Common myeloid progenitor, CD34-positive (primary cell): ENCODE measurements around the gene ZNF630.
"Not testable (repeated sequence)": the region's sequence is repeated elsewhere in the genome, so short reads cannot be mapped to it uniquely, and the experiment has no call there.

ENCODE experiments used
- CTCF ChIA-PET: fragments of 350-600 bp; sonication (Branson Sonifier 250); formaldehyde crosslinking; loops from one replicate; lab custom pipeline; 2021; ENCODE audit warnings: antibody characterized with exemption; lab: Charles Lee
- POLR2A ChIA-PET: fragments of 350-600 bp; sonication (Branson Sonifier 250); formaldehyde crosslinking; loops from one replicate; lab custom pipeline; 2021; ENCODE audit warnings: antibody characterized with exemption; lab: Charles Lee
- DNase-seq, 3 donors: peaks; one replicate each; pipeline versions ENCODE4 v3.0.0 to v3.0.0-alpha.2; 2013
- H3K27ac ChIP-seq, 2 experiments: 1 replicate in 1 of 2; 2 replicates in 1 of 2; pipeline ENCODE4 v1.7.0; 2013; ENCODE audit warnings: inconsistent platforms in 2 of 2, low read length in 2 of 2, mild to moderate bottlenecking in 2 of 2, low read depth in 1 of 2, moderate library complexity in 1 of 2; ENCODE audit not compliant: severe bottlenecking in 2 of 2, insufficient read depth in 1 of 2, poor library complexity in 1 of 2
- H3K27me3 ChIP-seq, 5 experiments: replicated peaks in 2 of 5; 1 replicate in 3 of 5; 2 replicates in 2 of 5; pipeline versions ENCODE4 v1.6.1 to v1.7.0; 2013; ENCODE audit warnings: low read length in 4 of 5, mild to moderate bottlenecking in 2 of 5, moderate library complexity in 2 of 5, inconsistent platforms in 1 of 5; ENCODE audit not compliant: insufficient read depth in 5 of 5, control insufficient read depth in 4 of 5
- H3K36me3 ChIP-seq, 4 experiments: 1 replicate in 2 of 4; 2 replicates in 2 of 4; pipeline versions ENCODE4 v1.6.1 to v1.7.0; 2013; ENCODE audit warnings: low read length in 3 of 4, control low read depth in 1 of 4, mild to moderate bottlenecking in 1 of 4; ENCODE audit not compliant: control insufficient read depth in 4 of 4, insufficient read depth in 4 of 4
- H3K4me1 ChIP-seq, 4 experiments: 1 replicate in 3 of 4; 2 replicates in 1 of 4; pipeline versions ENCODE4 v1.6.1 to v1.7.1; 2013; ENCODE audit warnings: low read length in 3 of 4, mild to moderate bottlenecking in 3 of 4, control low read depth in 1 of 4, inconsistent platforms in 1 of 4, moderate library complexity in 1 of 4; ENCODE audit not compliant: control insufficient read depth in 4 of 4, insufficient read depth in 4 of 4; ENCODE audit errors: control extremely low read depth in 1 of 4
- H3K4me3 ChIP-seq, 7 experiments: 1 replicate in 4 of 7; 2 replicates in 3 of 7; pipeline versions ENCODE4 v1.5.1 to v1.7.0; 2013; ENCODE audit warnings: mild to moderate bottlenecking in 7 of 7, low read length in 6 of 7, moderate library complexity in 6 of 7, inconsistent platforms in 2 of 7, low read depth in 2 of 7, control low read depth in 1 of 7; ENCODE audit not compliant: insufficient read depth in 4 of 7, control insufficient read depth in 1 of 7; ENCODE audit errors: extremely low read depth in 1 of 7
- H3K9me3 ChIP-seq, 5 experiments: 1 replicate in 4 of 5; 2 replicates in 1 of 5; pipeline versions ENCODE4 v1.6.1 to v1.7.1; 2013; ENCODE audit warnings: low read length in 4 of 5, mild to moderate bottlenecking in 2 of 5, inconsistent platforms in 1 of 5, low read depth in 1 of 5, moderate library complexity in 1 of 5; ENCODE audit not compliant: control insufficient read depth in 4 of 5, insufficient read depth in 2 of 5; ENCODE audit errors: control extremely low read depth in 1 of 5
- WGBS: methylation state at CpG from one replicate; pipeline ENCODE4 v1.1.5; 2013; ENCODE audit not compliant: insufficient coverage; 5-methylcytosine and 5-hydroxymethylcytosine counted together

Gene ZNF630

DNA sequence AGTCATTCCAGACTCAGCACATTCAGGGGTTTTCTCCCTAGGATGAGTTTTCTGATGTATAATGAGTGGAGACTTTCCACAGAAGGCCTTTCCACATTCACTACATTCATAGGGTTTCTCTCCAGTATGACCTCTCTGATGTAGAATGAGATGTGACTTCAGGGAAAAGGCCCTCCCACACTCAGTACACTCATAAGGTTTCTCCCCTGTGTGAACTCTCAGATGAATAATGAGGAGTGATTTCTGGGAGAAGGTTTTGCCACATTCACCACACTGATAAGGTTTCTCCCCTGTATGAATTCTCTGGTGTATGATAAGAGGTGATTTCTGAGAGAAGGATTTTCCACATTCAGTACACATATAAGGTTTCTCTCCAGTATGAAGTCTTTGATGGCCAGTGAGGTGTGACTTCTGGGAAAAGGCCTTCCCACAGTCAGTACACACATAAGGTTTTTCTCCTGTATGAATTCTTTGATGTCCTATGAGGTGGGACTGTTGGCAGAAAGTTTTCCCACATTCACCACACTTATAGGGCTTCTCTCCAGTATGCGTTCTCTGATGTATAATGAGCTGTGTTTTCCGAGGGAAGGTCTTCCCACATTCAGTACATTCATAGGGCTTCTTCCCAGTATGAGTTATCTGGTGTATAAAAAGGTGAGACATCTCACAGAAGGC, 12.7 kb downstream of the ZNF630 start:
- DNase-seq, result no peak
- peaks cover 7 to 28% (median 23%) of the 10 kb centered on the region in 5 experiments for H3K9me3 ChIP-seq
- no peak overlapping the region for H3K27ac ChIP-seq
- no peaks in the 10 kb centered on the region for H3K4me1 ChIP-seq
- POLR2A ChIA-PET, result no interaction called here
- peaks cover 0 to 43% (median 14%) of the 10 kb centered on the region in 4 experiments for H3K36me3 ChIP-seq
- no peak overlapping the region for H3K4me3 ChIP-seq
- H3K27me3 ChIP-seq, result no peaks in the 10 kb centered on the region
- 60% methylated on average over 1 of the region's 2 CpGs for WGBS
- CTCF ChIA-PET, result no interaction called here

DNA sequence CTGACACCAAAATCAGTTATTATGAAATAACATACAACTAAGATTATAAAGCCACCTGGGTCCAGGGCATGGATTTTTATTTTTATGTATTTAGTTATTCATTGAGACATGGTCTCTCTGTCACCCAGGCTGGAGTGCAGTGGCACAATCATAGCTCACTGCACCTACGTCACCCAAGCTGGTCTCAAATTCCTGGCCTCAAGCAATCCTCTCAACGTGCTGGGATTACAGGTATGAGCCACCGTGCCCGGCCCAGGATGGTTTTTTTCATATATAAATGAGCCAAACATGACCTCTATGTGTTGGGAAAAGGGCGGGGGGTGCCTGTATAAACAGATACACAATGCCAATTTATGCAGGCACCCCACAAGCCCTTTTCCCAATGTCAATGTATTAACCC, 24.6 kb downstream of the ZNF630 start:
- 63% methylated on average over 2 of the region's 5 CpGs for WGBS
- POLR2A ChIA-PET, result no interaction called here

DNA sequence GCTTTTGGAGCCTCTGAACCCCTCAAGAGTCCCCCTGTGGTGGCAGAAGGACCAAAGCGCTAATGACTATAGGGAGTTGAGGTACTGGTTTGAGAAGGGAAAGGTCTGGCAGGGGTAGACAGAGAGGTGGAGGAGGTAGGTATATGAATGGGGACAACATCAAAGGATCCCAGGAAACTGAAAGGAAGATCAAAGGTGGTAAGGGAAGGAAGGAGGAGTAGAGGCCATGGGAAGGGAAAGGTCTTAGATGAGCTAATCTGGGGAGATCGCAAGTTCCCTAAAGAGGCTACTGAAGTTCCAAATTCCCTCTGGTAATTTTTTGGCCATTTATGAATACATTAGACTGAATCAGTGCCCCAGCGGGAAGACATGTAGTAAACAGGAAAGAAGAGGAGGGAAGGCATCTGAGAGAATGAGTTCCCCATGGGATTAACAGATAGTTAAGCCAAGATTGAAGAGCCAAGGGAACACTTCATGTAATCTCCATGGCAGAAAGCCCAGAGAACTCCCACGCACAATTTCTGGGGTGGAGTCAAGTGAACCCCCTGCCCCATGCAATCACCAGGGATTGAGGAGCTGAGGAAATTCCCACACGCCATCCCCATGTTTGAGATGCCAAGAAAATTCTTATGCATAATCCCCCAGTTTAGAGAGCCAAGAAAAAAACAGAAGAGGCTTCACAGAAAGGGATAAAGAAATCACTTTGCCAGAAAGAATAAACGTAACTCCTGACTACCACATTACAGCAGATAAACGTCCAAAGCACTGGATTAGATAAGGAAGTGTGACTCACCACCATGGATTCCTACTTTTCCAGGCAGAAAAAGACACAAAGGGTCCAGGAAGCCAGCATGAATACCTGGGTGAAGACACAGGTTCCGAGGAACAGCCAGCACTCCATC, 25.8 kb downstream of the ZNF630 start:
- ChIA-PET CTCF (no interaction called here), POLR2A (no interaction called here)
- no peak for DNase-seq
- no peak overlapping the region for H3K27ac ChIP-seq
- 80% methylated on average over 5 of the region's 8 CpGs for WGBS
- H3K36me3 ChIP-seq, result no peaks in the 10 kb centered on the region
- H3K27me3 ChIP-seq, result no peaks in the 10 kb centered on the region
- no peaks in the 10 kb centered on the region for H3K9me3 ChIP-seq
- H3K4me1 ChIP-seq, result no peaks in the 10 kb centered on the region
- H3K4me3 ChIP-seq, result no peak overlapping the region

More for the DNA sequence above, 24.6 kb downstream of the ZNF630 start:
- CTCF ChIA-PET, result no interaction called here
- Histone ChIP-seq H3K36me3 (no peaks in the 10 kb centered on the region), H3K4me1 (no peaks in the 10 kb centered on the region), H3K9me3 (no peaks in the 10 kb centered on the region), H3K27ac (no peak overlapping the region), H3K27me3 (no peaks in the 10 kb centered on the region), H3K4me3 (no peak overlapping the region)
- DNase-seq, result no peak

DNA sequence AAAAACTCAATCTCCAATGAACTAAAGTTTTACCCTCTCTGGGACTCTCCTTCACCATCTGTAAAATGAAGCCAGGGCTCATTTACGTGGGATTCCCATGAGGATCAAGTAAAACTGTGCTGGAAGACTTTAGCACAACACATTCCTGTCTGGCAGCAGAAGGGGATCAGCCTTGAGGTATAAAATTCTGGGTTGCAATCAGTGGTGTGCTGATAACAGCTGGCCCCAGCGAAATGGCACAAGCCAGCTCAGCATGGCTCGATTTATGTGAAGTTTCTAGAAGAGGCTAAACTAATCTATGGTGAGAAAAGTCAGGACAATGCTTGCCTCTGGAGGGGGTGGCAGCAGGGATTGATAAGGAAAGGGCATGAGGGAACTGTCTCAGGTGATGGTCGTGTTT, 28.4 kb downstream of the ZNF630 start:
- Histone ChIP-seq H3K4me1 (no peaks in the 10 kb centered on the region), H3K9me3 (no peaks in the 10 kb centered on the region), H3K4me3 (no peak overlapping the region), H3K36me3 (no peaks in the 10 kb centered on the region), H3K27ac (no peak overlapping the region), H3K27me3 (no peaks in the 10 kb centered on the region)
- WGBS, result 71% methylated on average over 3 of the region's 4 CpGs
- ChIA-PET POLR2A (no interaction called here), CTCF (interaction anchor here (1.0 kb wide), 1 partner anchor 16 kb away, joined by 3 read pairs; no protein-coding TSS in a partner anchor)
- DNase-seq, result no peak

DNA sequence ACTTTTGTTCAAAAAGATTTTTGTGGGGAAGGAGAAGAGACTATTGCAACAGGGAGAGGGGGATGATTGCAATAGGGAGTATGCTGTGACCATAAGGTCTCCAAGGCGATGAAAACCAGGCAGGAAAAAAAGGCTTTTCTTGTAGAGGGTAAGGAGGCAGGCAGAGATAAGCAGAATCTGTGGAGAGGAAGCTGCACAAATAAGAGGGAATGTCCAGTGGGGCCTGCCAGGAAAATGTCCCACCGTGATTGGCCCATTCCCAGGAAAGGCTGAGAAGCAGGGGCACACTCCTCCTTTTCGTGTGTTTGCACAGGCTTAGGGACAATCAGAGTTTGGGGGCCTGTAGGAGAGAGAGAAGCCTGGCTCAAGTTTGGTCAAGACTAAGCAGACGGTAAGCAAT, 35.5 kb downstream of the ZNF630 start:
- POLR2A ChIA-PET, result no interaction called here
- H3K9me3 ChIP-seq, result no peaks in the 10 kb centered on the region
- no peak for DNase-seq
- 61% methylated on average over 3 of the region's 4 CpGs for WGBS
- H3K4me1 ChIP-seq, result no peaks in the 10 kb centered on the region
- no peak overlapping the region for H3K4me3 ChIP-seq
- no peaks in the 10 kb centered on the region for H3K36me3 ChIP-seq
- no peaks in the 10 kb centered on the region for H3K27me3 ChIP-seq
- H3K27ac ChIP-seq, result no peak overlapping the region
- CTCF ChIA-PET, result no interaction called here

DNA sequence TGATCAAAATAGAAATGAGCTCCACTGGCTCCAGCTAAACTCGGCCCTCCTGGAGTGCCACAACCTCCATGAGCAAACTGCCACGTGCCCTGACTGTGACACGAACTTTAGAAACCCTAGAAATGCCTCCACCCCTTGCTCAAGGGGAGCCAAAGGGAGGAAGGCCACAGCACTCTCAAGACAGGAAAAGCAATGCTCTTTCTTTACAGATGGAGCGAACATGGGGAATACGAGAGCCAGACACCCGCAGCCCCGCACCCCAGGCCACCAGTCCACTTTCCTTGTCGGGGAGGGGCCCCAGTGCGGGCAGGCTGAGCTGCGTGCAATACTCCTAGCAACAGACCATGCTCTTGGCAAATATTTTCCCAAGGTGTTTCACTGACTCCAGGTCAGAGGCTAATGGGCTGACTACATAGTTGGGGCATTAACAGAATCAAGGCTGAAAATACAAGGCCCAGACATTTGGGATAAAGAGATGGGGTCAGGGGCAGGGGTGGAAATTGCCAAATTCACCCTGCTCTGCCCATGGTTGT, 40.7 kb downstream of the ZNF630 start:
- CTCF ChIA-PET, H3K4me1 ChIP-seq, DNase-seq, H3K9me3 ChIP-seq, H3K27me3 ChIP-seq, H3K4me3 ChIP-seq, H3K36me3 ChIP-seq, POLR2A ChIA-PET, H3K27ac ChIP-seq: not testable (repeated sequence)
- 86% methylated on average over 5 of the region's 10 CpGs for WGBS

DNA sequence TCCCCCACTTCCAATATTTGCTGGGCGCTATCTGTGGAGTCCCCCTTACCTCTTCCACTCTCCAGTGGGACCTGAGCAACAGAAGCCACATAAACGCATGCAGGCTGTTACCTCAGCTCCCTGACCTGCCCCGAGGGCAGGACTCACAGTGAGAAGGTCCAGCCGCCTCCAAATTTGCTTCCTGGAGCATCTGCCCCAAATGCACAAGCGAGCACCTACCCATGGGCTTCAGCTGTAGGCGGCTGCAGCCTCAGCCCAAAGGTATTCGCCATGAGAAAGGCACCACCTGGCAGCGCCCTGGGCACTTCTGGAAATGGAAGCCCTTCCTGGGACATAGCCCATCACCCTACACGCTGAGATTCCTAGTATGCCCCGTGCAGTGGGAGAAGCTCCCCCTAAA, 41.2 kb downstream of the ZNF630 start:
- no peak overlapping the region for H3K4me3 ChIP-seq
- no peaks in the 10 kb centered on the region for H3K27me3 ChIP-seq
- H3K27ac ChIP-seq, result no peak overlapping the region
- H3K36me3 ChIP-seq, result no peaks in the 10 kb centered on the region
- ChIA-PET POLR2A (no interaction called here), CTCF (no interaction called here)
- H3K4me1 ChIP-seq, result no peaks in the 10 kb centered on the region
- DNase-seq, result no peak
- H3K9me3 ChIP-seq, result no peaks in the 10 kb centered on the region
- WGBS, result 73% methylated on average over 10 of the region's 10 CpGs
